LNCaP clone FGC (cell line): Measurements from ENCODE around the gene NFE2L2.
"Not testable (repeated sequence)": the region's sequence is repeated elsewhere in the genome, so short reads cannot be mapped to it uniquely, and the experiment has no call there.

Experiments used
- DNase-seq: peaks from one replicate; pipeline ENCODE4 v3.0.0-alpha.2; 2011; ENCODE audit warnings: low read depth
- H3K4me3 ChIP-seq: 2 replicates; pipeline ENCODE4 v1.5.1; 2011; ENCODE audit warnings: mild to moderate bottlenecking, low read depth, low read length, control low read depth
- CTCF ChIP-seq: IDR thresholded peaks from 2 replicates; pipeline ENCODE4 v1.5.1; 2012; ENCODE audit warnings: mild to moderate bottlenecking; ENCODE audit not compliant: control insufficient read depth, insufficient read depth; ENCODE audit errors: extremely low read depth

Gene NFE2L2

GRCh38 chr2:177268901-177269300 lies 4.4 kb upstream of the NFE2L2 start:
- DNase-seq, result no peak
- TF ChIP-seq CTCF, result no peak
- no peak overlapping the region for H3K4me3 ChIP-seq

GRCh38 chr2:177268187-177268871 lies 3.8 kb upstream of the NFE2L2 start:
- DNase-seq, result no peak
- no peak overlapping the region for H3K4me3 ChIP-seq
- TF ChIP-seq CTCF, result no peak

GRCh38 chr2:177266955-177267354 lies 2.4 kb upstream of the NFE2L2 start:
- H3K4me3 ChIP-seq, DNase-seq: not testable (repeated sequence)

- no peak for DNase-seq
- TF ChIP-seq CTCF, result no peak
- no peak overlapping the region for H3K4me3 ChIP-seq
Observed at GRCh38 chr2:177265824-177266817, 1.6 kb upstream of the NFE2L2 start.

- TF ChIP-seq CTCF, result no peak
- no peak for DNase-seq
- peak overlapping the region; percentile 76 for H3K4me3 ChIP-seq
Observed at GRCh38 chr2:177264209-177264692, 276 bp downstream of the NFE2L2 start.

GRCh38 chr2:177263451-177264208 lies 897 bp downstream of the NFE2L2 start:
- peak; percentile 93 for DNase-seq
- peak; percentile 90 for TF ChIP-seq CTCF
- H3K4me3 ChIP-seq, result peak overlapping the region; percentile 76
